ENCODE results near the gene ANKRD63.

Gene ANKRD63

DNA sequence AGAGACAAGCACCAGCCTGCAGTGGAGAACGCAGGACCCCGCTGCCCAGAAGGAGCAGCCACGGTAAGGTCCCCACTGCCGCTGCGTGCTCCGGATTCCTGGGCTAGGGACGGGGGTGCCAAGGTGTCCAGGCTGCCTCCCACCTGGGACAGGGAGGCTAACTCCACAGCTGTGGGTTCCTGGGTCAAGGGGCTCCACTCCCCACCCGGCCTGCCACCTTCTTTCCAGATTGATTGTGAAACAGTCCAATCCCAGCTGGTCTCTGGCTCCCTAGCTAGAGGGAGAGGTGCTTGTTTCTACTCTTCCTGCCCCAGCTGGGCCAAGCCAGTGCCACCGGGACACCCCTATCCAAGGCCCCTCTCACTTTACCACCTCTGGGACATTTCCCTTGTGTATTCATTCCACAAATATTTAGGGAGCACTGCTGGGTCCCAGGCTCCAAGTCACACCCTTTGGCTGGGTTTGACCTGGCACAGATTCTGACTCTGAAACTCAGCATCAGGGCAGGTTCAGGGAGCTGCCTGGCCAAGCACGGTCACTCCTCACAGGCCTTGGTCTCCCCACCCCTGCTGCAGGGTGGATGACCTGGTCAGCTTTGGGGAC is 42.1 kb downstream of the ANKRD63 start:
- peak; percentile 43 for DNase-seq

DNA sequence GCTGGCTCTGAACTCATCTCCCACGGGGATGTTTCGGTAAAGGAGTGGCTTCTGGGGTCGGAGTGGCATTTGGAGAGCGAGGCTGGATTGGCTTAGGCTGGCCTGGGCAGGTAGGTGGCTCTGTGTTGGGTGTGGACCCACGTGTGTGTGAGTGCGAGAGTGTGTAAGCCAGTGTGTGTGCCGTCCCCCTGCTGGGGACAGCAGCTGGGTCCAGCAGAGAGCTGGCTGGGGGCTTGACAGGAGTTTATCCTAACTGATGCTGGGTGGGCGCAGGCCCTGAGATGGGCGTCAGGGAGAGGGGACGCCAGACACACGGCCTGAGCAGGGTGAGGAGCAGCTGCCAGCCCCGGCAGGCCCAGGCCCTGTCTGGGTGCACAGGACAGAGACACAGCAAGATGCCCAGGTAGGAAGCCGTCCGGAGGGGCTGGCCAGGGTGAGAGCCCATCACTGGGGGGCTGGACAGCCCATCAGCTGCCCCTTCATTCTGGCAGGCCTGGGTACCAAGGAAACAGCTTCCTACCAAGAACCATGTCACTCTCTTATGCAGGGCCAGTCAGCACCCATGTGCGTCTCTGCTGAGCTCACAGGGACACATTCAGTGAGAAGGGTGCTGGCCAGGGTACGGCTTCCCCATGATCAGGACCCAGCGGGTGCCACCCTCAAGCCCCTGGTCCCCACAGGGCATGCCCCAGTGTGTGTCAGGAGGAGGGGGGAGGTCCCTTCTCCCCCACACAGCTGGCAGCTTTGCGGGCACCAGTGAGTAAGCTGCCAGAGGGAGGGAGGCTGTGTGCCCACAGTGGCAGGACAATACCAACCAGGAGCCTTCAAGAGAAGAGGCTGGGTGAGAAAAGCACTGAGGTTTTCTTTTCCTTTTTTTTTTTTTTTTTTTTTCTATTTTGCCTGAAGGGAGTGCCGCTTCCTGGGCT is 42.9 kb downstream of the ANKRD63 start:
- peak; percentile 56 for DNase-seq

DNA sequence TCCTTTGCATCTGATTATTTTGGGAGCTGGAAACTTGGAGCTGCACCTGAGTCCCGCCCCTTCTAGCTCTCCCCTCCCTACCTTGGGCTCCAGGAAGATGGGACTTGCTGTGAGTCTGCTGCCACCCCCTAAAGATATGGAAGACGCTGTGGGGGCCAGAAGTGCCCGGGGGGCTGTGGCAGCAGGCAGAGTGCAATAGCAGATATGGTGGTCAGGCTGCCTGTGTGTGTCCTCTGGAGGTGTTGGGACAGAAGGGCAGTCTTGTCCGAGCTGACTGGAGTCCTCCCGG is 43.5 kb downstream of the ANKRD63 start:
- DNase-seq = no peak

DNA sequence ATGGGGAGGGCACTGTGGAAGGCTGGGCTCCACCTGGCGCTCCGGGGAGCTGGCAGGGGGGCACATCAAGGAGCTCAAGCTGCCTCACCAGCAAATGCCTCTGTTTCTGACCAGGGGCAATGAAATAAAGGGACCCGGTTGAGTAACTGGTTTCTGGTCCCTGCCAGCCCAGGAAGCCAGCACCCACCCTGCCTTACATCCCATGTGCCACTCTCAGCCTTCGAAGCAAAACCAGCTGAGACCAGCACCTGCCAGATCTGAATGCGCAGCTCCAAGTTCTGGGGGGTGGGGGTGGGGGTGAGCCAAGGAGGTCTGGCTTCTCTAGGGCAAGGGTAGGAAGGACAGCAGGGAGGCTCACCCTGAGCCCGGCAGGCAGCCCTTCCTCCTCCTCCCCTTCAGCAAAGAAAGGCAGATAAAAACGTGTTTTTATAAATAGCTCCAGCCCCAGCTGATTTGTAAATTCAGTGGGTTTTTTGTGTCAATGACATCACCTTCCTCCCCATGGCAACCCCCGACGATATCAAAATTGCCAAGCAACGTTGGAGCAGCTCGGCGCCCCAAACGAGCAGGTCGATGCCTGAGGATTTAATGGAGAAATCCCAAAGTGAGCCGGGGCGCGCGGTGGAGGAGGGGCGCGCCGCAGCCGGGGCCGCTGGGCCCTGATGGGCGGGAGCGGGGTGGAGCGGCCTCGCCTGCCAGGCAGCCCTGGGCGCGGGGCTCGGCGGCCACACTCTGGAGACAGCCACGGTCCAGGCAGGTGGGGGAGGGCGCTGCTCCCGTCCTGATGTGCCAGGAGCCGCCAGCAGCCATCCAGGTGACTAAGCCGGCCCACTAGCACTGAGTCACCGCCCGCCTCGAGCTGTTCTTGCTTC is 44.1 kb downstream of the ANKRD63 start, which contains the start of gene PAK6:
TSS of gene PAK6 (plus strand) at position 532 of the 872 bp plus-strand sequence. CDS start 25,723 bp downstream, outside the sequence.
- peak; percentile 74 for DNase-seq

DNA sequence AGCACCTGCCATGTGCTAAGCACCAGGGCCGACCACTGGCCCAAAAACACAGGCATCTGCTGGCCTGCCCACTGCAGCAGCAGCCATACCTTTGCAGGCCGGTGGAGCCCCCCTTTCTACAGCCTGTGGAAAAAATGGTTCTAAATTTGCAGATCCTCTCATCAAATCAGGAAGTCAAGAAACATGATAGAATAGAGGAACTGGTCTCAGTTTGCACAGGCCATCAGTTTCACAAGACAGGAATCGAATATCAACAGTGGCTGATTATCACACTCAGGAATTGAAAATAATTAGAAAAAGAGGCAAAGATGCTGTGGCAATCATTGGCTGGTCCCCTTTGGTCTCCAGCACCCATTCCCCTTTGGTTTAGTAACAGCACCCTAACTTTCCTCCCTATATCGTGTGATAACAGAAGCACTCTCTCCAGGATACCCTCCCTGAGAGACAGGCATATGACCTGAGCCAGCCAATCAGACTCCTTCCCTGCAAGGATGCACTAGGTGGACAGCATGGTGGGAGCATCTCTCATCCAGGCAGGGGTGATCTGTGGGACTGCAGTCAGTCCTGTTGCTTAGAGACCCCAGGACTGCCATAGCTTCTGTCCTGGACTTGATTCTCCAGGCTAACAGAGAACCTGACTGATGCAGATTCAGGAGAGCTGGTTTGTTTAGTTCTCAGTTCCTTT is 47.5 kb downstream of the ANKRD63 start:
- DNase-seq = no peak

DNA sequence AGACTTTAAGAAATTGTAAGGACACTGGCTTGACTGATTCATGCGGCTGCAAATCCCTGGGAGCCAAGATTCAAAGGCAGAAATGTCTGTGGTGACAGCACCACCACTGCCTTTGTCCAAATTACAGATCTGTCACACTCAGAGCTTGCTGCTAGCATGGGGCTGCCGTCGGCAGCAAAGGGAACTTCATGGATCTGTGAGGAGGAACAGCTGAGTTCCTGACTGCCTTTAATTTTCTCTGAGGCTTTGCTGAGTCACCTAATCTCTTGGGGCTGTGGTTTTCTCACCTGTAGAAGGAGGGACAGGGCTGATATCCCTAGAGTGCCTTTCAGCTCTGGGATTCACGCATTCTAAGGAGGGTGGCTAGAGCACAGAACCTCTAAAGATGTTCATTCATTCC is 48.1 kb downstream of the ANKRD63 start:
- DNase-seq = no peak

DNA sequence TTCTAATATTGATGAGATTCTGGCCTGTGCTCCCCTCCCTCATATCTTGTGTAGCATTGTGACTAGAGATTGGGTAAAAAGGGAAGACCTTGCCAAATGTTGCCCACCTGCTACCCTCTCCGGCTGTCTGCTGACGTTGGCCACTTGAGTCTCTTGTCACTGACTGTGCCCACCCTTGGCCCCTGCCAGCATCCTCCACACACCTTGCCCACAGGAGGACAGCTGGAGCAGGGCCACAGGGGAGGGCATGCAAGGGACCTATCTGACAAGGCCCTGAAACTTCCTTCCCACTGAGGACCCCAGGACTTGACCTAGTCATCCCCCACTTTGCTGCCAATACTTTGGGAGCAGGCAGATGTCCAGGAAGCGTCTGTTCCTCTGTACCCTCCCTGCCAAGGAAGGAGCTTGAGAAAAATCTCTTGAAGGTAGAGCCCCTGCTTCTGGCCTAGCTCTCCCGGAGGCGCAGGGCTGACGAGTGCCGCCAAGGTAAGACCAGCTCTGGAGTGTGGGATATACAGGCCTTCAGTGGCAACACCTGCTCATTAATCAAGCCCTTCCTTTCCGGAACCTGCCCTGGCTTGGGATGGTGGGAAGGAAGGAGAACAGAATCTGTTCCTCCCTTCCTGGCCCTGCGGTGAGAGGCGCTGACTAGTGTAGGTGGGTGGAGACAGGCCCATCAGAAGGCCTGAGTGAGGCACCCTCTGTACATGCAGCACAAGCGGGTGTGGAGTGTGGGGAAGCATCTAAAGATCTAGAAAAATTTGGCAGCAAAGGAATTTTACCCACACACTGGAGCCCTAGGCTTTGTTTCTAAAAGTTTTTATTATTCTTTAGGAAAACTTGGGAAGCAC is 48.9 kb downstream of the ANKRD63 start:
- DNase-seq = no peak

DNA sequence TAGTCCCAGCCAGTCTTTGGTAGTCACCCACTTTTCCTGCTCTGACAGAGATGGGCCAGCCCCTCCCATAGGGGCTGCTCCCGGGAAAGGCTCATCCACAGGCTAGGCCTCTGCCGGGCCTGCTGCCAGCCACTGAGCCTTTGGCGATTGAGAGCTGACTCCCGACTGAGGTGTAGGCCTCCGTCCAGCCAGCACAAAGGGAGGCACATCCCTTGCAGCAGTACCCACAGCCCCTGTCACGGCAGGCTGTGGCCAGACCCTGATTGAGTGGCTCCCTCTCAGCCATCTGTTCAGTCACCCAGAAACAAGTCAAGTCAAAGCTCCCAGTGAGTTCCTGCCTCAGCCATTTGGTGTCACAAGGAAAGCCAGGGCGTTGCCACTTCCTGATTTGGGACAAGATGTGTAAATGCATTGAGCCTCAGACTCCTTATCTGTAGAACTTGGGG is 50.2 kb downstream of the ANKRD63 start:
- no peak for DNase-seq
